Liver (tissue), 9 donors: ENCODE data around the gene FAM32A. TPM values are rescaled to one million over a fixed set of nuclear protein-coding genes. Genes with fewer than 3 reads are reported as not detected.

Source experiments
- DNase-seq: peaks from one replicate; pipeline ENCODE4 v3.0.0-alpha.2; 2017; ENCODE audit warnings: low spot score
- H3K27ac ChIP-seq, 2 donors: one replicate each; pipeline ENCODE4 v1.7.0; 2013; ENCODE audit warnings: inconsistent platforms in 2 of 2, low read length in 2 of 2, control low read depth in 1 of 2, low read depth in 1 of 2, mild to moderate bottlenecking in 1 of 2
- H3K27me3 ChIP-seq, 4 donors: one replicate each; pipeline versions ENCODE4 v1.6.1 to v1.7.0; 2013; ENCODE audit warnings: low read length in 3 of 4, inconsistent platforms in 1 of 4, mild to moderate bottlenecking in 1 of 4, moderate library complexity in 1 of 4; ENCODE audit not compliant: control insufficient read depth in 4 of 4, insufficient read depth in 4 of 4
- H3K36me3 ChIP-seq, 4 donors: one replicate each; pipeline versions ENCODE4 v1.6.1 to v1.7.0; 2013; ENCODE audit warnings: low read length in 3 of 4, mild to moderate bottlenecking in 3 of 4, low read depth in 1 of 4, moderate library complexity in 1 of 4; ENCODE audit not compliant: control insufficient read depth in 4 of 4, insufficient read depth in 3 of 4
- H3K4me1 ChIP-seq, 4 donors: one replicate each; pipeline versions ENCODE4 v1.6.1 to v1.7.0; 2013; ENCODE audit warnings: low read length in 3 of 4, mild to moderate bottlenecking in 3 of 4, moderate library complexity in 1 of 4; ENCODE audit not compliant: control insufficient read depth in 4 of 4, insufficient read depth in 4 of 4
- H3K4me3 ChIP-seq, 3 donors: one replicate each; pipeline versions ENCODE4 v1.6.1 to v1.7.0; 2013; ENCODE audit warnings: low read length in 3 of 3, control low read depth in 1 of 3, low read depth in 1 of 3, mild to moderate bottlenecking in 1 of 3
- H3K9ac ChIP-seq, 2 donors: one replicate each; pipeline ENCODE4 v1.7.0; 2013; ENCODE audit warnings: low read length in 2 of 2, mild to moderate bottlenecking in 2 of 2, moderate library complexity in 2 of 2, control low read depth in 1 of 2, low read depth in 1 of 2
- H3K9me3 ChIP-seq, 4 donors: one replicate each; pipeline versions ENCODE4 v1.6.1 to v1.7.0; 2013; ENCODE audit warnings: low read length in 3 of 4; ENCODE audit not compliant: control insufficient read depth in 4 of 4
- EGR1 ChIP-seq, 2 donors: IDR thresholded peaks; 2 replicates each; pipeline ENCODE4 v1.6.1; 2016 to 2018; ENCODE audit warnings: antibody characterized with exemption in 2 of 2, low read depth in 2 of 2
- FOXA1 ChIP-seq: IDR thresholded peaks from 2 replicates; pipeline ENCODE4 v1.6.1; 2016; ENCODE audit warnings: antibody characterized with exemption
- FOXA2 ChIP-seq: IDR thresholded peaks from 2 replicates; pipeline ENCODE4 v1.6.1; 2016; ENCODE audit warnings: antibody characterized with exemption
- HNF4A ChIP-seq, 2 donors: conservative IDR thresholded peaks; 2 replicates each; pipeline ENCODE4 v1.6.1; 2016; ENCODE audit warnings: antibody characterized with exemption in 2 of 2, mild to moderate bottlenecking in 2 of 2
- HNF4G ChIP-seq: IDR thresholded peaks from 2 replicates; pipeline ENCODE4 v1.6.1; 2016; ENCODE audit warnings: antibody characterized with exemption
- JUND ChIP-seq, 2 donors: IDR thresholded peaks; 2 replicates each; pipeline ENCODE4 v1.6.1; 2016; ENCODE audit warnings: antibody characterized with exemption in 2 of 2
- NR2F2 ChIP-seq: IDR thresholded peaks from 2 replicates; pipeline ENCODE4 v1.6.1; 2016; ENCODE audit warnings: antibody characterized with exemption
- RAD21 ChIP-seq, 2 donors: IDR thresholded peaks; 2 replicates each; pipeline ENCODE4 v1.6.1; 2016; ENCODE audit warnings: antibody characterized with exemption in 2 of 2, mild to moderate bottlenecking in 2 of 2
- REST ChIP-seq: IDR thresholded peaks from 2 replicates; pipeline ENCODE4 v1.6.1; 2016; ENCODE audit warnings: antibody characterized with exemption, mild to moderate bottlenecking
- RXRA ChIP-seq, 2 donors: IDR thresholded peaks; 2 replicates each; pipeline ENCODE4 v1.6.1; 2017 to 2018; ENCODE audit warnings: antibody characterized with exemption in 2 of 2, mild to moderate bottlenecking in 1 of 2
- TAF1 ChIP-seq: conservative IDR thresholded peaks from 2 replicates; pipeline ENCODE4 v1.6.1; 2016; ENCODE audit warnings: antibody characterized with exemption, mild to moderate bottlenecking
- ZBTB33 ChIP-seq: IDR thresholded peaks from 2 replicates; pipeline ENCODE4 v1.6.1; 2016; ENCODE audit warnings: antibody characterized with exemption
- WGBS: extraction: QIAGEN DNeasy Blood & Tissue Kit; methylation state at CpG from one replicate; pipeline ENCODE4 v1.1.7; 2013; 5-methylcytosine and 5-hydroxymethylcytosine counted together
- polyA plus RNA-seq, 2 donors: library from polyadenylated mRNA; stranded (reverse) in 1 of 2; unstranded in 1 of 2; fragments of 200-250 nt in 1 of 2; fragments of >200 nt in 1 of 2; fragmentation: Nextera tagmentation in 1 of 2; extraction: Ambion mirVana in 1 of 2; gene quantifications; one replicate each; pipeline versions ENCODE4 v1.2.1 to v1.2.3, GENCODE V29; 2013 to 2015
- total RNA-seq, 2 donors: library from RNA; depleted of rRNA; stranded (reverse); fragments of >200 nt; gene quantifications; one replicate each; pipeline ENCODE4 v1.2.3, GENCODE V29; 2014
- TF ChIP-seq, protein P1 (sequence below): IDR thresholded peaks from 2 replicates; pipeline ENCODE4 v1.6.1; 2016; ENCODE audit warnings: antibody characterized with exemption
- donor health status: healthy.
- donor health status: healthy.
- donor health status: healthy.
- donor health status: healthy.
- donor health status: healthy.

The FAM32A gene
- total and polyA plus RNA-seq, 4 donors = 46.2 to 60.2 (median 52.4) TPM

GRCh38 chr19:16201011-16201391, 15.8 kb downstream of the FAM32A start:
- TF ChIP-seq HNF4A (conservative IDR thresholded peaks at IDR 0.05) (peak in 1 of 2 donors; percentile 9), FOXA1 (no peak)
- H3K4me3 ChIP-seq = no peak overlapping the region
- H3K36me3 ChIP-seq = peaks cover 4 to 11% (median 8%) of the 10 kb centered on the region in 4 donors
- peak overlapping the region in 1 of 2 donors; percentile 15 for H3K9ac ChIP-seq
- DNase-seq = no peak
- no peaks in the 10 kb centered on the region for H3K27me3 ChIP-seq
- WGBS = 88% methylated on average over 4 of the region's 4 CpGs
- H3K4me1 ChIP-seq = peaks cover 33 to 90% (median 83%) of the 10 kb centered on the region in 4 donors
- no peaks in the 10 kb centered on the region for H3K9me3 ChIP-seq
- H3K27ac ChIP-seq = peak overlapping the region; percentile 90

DNA sequence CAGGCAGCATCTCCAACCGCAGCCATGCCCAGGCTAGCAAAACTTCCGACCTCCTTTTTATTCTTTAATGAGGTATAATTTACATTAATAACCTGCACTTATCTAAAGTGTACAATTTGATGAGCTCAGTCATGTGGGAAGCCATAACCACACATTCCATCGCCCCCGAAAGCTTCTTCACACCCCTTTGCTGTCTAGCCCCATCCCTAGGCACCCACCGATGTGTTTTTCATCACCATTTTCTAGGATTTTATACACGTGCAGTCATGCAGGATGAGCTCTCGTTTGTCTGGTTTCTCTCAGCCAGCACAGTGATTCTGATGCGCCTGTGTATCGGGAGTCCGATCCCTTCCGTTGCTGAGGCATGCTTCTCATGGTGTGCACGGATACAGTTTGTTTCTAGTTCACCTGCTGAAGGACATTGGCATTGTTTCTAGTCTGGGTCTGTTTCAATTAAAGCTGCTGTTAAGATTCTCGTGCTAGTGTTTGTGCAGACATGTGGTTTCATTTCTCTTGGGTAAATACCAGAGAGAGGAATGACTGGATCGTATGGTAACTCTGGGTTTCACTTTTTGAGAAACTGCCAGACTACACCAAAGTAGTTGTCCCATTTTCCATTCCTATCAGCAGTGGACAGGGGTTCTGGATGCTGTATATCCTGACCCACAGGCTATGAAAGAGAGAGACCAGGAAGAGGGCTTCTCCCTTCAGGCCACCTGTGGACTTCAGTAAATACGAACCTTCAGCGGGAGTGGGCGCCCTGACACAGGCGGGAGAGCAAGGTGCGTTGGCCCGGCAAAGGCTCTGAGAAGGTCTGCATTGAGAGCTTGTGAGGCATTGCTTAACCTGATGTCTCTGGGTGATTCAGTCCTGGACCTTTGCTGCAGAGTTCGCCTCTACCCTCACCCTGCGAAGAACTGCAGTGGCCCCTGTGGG, 17.4 kb downstream of the FAM32A start:
- Histone ChIP-seq H3K9me3 (no peaks in the 10 kb centered on the region), H3K36me3 (peaks cover 7 to 24% (median 9%) of the 10 kb centered on the region in 4 donors), H3K27ac (peak overlapping the region; percentile 14 to 74), H3K4me1 (peaks cover 33 to 81% (median 75%) of the 10 kb centered on the region in 4 donors), H3K9ac (no peak overlapping the region), H3K4me3 (no peak overlapping the region), H3K27me3 (no peaks in the 10 kb centered on the region)
- WGBS = 66% methylated on average over 22 of the region's 22 CpGs
- TF ChIP-seq NR2F2 = no peak
- peak; percentile 8 for TF ChIP-seq FOXA2
- TF ChIP-seq ZBTB33 = no peak
- DNase-seq = no peak

DNA sequence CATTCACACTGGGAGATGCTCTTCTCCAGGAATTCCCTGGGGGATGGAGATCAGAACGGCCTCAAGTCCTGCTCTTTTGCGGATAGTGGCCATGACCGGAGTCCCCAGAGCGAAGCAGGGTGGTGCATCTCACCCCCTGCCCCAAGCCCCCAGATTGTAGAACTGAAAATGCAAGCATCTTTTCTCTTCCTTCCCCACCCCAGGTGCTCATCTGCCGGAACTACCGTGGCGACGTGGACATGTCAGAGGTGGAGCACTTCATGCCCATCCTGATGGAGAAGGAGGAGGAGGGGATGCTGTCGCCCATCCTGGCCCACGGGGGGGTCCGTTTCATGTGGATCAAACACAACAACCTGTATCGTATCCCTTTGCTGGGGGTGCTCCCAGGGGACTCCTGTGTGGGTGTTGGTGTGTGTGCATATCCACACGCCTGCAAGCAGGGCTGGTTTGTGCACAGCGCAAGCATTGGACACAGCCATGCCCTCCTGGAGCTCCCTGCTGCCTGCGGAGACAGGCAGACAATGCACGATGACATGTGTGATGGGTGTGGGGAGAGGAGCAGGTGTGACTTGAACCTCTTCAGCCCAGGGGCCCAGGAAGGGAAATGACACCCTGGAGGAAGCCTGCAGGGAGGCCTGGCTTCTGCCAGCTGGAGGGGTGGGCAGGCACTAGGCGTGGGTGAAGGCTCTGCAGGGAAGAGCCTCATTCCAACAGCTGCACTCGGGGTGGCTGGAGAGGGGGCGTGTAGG, 18.2 kb downstream of the FAM32A start:
- WGBS = 96% methylated on average over 19 of the region's 19 CpGs
- peak overlapping the region; percentile 14 to 74 for H3K27ac ChIP-seq
- H3K9me3 ChIP-seq = no peaks in the 10 kb centered on the region
- DNase-seq = no peak
- H3K4me1 ChIP-seq = peaks cover 33 to 79% (median 74%) of the 10 kb centered on the region in 4 donors
- no peaks in the 10 kb centered on the region for H3K27me3 ChIP-seq
- H3K9ac ChIP-seq = no peak overlapping the region
- no peak overlapping the region for H3K4me3 ChIP-seq
- H3K36me3 ChIP-seq = peaks cover 9 to 32% (median 15%) of the 10 kb centered on the region in 4 donors
- TF ChIP-seq HNF4G (no peak), JUND (IDR thresholded peaks at IDR 0.05) (no peak), RAD21 (IDR thresholded peaks at IDR 0.05) (no peak), ZBTB33 (no peak), EGR1 (IDR thresholded peaks at IDR 0.05; ENCODE audit: low read depth in 2 of 2) (no peak), FOXA1 (no peak), TAF1 (no peak), HNF4A (conservative IDR thresholded peaks at IDR 0.05) (no peak), REST (no peak), RXRA (IDR thresholded peaks at IDR 0.05) (no peak)
- TF ChIP-seq, protein P1, sequence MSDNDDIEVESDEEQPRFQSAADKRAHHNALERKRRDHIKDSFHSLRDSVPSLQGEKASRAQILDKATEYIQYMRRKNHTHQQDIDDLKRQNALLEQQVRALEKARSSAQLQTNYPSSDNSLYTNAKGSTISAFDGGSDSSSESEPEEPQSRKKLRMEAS = no peak
